GM21528 (cell line): ENCODE data around the gene UVSSA.
"Not testable (repeated sequence)": the region's sequence is repeated elsewhere in the genome, so short reads cannot be mapped to it uniquely, and the experiment has no call there.

Experiments used
- ATAC-seq: cut with Tn5 transposase; IDR thresholded peaks from one replicate; pipeline ENCODE4 v1.9.1; 2021; ENCODE audit warnings: mild to moderate bottlenecking, moderate library complexity; ENCODE audit not compliant: unreplicated experiment, low FRiP score

UVSSA gene

DNA sequence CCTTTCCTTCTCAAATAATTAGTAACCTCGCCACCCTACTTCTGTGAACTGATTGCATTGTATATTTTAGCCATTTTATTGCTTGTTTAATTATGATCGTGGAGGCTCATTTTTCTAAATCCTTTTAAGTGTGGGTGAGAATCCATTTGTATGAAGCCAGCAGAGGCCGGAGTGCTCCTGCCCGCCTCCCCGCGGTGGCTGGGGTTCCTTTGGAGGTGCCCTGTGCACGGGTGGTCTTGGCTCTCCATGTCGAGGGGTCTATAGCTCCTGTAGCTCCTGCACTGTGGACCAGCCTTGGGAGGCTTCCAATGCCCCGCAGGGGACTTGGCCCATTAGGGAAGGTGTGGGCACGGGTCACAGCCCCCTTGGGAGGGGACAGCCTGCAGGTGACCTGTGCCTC lies 15.0 kb downstream of the UVSSA start:
- ATAC-seq: no peak

DNA sequence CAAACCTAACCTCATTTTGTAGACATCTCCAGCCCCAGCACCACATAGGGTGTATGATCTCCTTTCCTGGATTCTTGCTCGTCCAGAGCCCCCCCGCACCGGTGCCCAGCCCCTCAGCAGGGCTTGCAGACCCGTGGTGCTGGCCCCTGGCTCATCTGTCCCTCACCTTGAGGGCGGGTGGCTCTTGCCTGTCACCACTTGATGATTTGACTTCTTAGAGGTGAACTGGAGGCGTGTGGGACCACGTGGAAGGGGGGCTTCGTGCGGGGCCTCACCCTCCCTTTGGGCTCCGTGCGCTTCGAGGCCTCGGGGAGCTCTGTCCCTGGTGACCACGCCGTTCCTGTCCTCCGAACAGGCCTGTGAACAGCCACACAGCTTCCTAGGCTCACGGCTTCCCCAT lies 15.5 kb downstream of the UVSSA start:
- no peak for ATAC-seq

DNA sequence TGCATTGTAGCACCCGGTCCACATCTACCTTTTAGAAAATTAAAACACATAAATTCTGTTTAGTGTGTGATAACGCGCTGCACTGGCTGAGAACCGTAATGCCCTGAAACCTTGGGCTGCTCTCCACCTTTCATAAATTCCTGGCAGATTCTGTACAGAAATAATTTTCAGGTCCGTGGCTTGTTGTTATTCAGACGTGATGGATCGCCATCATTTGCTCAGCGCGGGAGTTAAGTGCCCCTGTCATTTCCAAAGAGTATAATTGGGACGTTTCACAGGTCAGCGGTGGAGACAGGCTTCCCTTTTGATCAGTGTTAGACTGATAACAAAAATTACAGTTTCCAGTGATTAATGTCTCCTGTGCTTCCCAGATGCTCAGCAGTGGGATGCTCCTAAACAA lies 16.5 kb downstream of the UVSSA start:
- ATAC-seq: no peak

DNA sequence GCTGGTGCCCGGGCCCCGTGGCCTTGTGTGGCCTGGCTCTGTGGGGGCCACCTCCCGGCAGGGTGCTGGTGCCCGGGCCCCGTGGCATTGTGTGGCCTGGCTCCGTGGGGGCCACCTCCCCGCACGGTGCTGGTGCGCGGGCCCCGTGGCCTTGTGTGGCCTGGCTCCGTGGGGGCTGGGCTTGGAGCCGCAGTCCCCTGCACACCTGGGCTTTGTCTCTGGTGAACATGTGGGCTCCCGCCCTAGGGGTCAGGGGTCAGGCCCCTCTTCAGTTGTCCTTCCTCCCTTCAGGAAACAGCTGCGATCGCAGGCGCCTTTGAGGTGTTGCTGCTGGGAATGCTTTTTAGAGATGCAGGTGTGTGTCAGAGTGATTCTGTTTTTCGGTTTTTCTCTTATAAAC lies 17.2 kb downstream of the UVSSA start:
- ATAC-seq: no peak

DNA sequence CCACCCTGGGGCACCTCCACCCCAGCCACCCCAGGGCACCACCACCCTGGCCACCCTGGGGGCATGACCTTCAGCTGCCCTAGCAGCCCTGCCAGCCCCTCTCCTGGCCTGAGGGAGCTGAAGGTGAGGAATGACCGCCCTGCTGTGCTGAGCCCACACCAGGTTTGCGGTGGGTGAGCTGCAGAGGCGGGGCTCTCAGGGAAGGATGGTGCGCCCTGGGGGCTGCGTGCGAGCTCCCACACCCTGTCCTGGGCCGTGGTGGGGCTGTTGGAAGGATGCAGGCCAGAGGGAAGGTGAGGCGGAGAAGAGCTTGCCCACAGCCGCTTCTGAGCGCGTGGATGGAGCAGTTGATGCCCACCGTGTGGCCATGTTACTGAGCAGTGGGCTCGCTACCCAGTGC lies 17.7 kb downstream of the UVSSA start:
- ATAC-seq: no peak

DNA sequence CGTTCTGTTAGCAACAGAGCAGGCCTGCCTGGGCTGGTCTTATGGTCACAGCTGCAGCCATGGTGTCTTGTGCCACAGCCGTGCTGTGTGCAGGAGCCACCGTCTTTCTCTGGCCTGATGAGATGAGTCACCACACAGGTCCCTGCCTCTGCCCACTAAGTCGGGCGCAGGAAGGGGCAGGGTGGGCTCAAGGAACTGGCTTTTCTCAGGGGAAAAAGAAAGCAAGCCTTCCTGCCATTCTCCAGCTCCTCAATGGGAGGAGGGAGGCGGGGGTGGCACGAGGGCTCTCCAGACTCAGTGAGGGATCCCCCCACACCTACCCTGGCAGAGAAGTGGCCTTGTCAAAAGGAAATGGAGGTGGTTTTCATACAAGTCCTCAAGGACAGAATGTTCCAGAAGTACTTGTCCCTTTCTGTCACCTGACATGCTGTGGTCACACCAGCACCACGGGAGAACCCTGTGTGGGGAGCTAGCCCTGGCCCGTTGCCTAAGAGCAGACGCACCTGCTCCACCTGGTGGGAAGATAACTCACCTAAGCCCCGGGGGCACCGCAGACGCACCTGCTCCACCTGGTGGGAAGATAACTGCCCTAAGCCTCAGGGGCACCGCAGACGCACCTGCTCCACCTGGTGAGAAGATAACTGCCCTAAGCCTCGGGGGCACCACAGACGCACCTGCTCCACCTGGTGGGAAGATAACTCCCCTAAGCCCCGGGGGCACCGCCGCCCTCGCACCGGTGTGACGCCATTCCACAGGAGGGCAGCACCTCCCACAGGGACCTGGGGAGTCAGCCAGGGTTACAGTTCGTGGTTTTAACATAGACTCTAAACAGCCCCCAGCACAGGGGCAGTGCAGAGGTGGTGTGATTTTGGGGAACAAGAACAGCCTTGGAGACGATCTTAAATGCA lies 18.5 kb downstream of the UVSSA start:
- no peak for ATAC-seq

DNA sequence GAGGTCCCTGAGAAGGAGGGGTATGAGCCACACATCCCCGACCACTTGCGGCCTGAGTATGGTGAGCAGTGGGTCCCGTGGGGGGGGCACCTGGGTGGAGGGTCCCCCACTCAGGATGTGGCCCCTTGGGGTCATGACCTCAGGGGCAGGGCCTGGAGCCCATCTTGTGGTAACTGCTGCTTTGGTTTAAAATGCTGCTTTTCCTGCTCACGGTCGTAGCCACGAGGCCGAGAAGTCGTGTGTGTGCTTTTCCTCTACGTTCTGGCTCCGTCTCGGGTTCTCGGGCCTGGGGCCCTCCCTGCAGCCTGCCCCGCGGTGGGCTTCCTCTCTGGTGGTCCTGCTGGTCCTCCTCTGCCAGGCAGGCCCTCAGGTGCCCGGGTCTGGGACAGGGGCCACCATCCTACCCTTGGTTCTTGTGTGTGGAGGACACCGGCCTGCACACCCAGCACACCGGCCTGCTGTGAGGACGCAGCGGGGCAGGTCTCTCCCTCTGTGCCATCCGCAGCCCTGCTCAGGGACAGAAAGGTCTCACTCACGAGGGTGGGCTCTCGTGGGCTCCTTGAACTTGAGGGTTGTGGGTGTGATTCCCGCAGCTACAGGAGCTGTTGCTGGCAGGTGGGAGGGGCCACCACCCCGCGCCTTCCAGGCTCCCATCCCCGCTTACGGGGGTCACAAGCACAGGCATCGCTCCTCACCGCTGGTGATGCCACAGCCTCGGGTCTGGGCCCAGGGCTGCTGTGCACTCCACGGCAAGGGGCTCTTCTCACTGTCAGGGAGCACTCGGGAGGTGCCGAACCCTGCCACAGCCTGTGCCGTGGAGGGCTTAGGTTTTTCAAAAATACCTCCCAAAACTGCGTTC lies 19.6 kb downstream of the UVSSA start:
- no peak for ATAC-seq

DNA sequence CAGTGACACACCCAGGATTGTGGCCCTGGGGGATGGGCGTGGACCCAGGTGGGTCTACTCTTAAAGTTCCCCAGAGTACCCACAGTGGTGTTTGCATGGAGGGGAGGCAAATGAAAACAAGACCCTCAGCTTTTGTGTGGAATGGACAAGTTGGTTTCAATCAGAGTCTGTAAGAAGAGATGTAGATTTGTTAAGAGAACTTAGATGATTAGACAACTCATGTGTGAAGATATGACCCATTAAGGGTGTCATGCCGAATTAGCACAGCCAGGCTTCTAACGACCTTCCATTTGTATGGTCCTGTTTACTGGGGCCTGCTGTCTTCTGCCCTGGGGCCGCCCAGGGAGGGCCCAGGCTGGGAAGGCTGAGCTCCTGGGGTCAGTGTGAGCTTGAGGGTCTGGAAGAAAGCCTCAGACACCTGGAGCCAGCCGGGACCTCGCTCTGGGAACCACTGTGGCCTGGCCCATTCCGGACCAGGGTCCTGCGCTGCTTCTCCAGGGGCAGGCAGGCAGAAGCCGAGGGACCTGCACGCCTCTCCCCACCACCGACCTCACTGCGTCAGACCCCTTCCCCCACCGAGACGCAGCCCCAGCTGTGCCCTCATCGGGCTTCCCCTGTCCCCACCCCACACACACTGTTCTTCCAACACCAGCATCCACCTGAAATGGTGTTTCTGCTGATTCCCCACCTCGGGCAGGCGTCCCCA lies 20.4 kb downstream of the UVSSA start:
- no peak for ATAC-seq

DNA sequence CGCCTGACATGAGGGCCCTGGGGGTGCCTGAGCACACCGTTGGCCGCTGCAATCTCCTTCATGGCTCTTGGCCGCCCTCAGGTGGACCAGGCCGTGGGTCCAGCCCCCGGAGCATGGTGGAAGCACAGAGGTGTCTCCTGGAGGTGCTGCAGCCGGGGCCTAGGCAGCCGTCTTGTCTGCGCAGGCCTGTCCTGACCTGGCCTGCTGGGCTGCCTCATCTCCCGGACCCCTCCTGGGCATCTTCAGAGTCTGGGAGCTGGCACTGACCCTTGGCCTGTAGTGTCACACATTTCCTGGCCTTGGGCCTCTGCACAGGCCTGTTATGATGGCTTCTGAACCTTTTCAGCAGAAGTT lies 20.9 kb downstream of the UVSSA start:
- no peak for ATAC-seq

DNA sequence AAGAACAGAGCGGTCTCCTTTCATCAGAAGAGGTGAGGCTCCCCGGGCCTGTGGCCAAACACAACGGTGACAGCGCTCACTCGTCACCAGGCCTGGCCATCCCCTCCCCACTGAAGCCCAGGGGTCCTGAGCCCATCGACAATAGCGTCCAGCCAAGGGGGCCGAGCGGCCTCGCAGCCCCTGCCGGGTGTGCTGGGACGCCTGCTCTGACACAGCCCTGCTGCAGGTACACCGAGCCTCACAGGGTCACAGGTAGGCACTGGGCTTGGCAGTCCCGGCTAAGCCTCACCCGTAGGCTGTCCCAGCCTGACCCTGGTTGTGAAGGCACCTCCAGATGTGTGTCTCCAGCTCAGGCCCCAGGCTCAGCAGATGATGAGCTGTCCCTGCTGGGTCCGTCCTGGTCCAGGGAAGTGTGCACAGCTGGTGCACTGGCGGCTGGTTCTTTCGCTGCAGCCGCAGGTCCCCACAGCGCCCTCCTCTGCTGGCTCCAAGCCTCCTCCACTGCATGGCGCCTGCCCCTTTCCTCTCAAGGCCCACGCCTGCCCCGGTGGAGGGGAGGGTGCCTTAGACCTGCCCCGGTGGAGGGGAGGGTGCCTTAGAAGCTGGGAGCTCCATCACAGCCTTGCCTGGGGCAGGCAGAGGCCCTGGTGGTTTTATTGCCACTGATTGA lies 21.5 kb downstream of the UVSSA start:
- no peak for ATAC-seq

DNA sequence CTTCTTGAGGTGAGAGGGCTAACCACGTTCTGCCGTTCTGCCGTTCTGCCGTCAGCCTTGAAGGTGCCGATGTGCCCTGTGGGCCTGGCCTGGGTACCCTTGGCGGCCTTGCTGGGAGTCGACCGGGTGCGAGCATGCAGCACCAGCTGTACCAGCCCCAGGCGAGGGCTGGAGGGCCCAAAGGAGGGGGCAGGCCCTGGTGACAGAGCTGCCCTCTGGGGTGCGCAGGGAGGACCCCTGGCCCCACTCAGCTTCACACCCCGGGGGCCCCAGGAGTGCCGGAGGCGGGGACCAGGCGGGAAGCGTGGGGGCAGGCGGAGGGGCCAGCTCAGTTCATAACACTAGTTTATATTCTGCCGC lies 22.1 kb downstream of the UVSSA start:
- ATAC-seq: no peak

DNA sequence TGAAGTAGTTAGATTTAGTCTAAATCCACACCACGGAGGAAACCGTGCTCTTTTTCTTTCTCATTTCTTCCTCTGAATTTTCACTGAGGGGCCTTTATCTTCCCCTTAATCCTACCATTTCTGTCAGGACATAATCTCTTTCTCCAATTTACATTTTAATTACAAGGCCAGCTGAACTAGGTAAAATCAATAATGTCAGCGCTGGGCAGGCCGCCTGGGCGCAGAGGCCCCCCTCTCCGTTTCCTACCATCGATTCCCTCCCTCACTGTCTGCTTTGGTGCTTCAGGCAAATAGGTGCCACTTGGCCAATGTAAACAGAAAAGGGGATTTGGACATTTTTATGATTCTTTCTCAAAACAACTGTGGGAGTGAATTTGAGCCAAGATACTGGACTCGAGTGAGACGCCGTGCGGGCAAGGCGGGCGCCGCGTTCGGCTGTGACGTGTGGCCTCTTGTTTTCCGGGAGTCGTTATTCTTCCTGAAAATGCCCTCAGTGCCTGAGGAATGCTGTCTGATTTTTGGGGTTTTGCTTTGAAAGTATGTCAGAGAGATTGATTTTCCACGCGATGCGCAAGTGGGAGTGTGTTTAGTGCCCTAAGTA lies 22.6 kb downstream of the UVSSA start:
- ATAC-seq: no peak

DNA sequence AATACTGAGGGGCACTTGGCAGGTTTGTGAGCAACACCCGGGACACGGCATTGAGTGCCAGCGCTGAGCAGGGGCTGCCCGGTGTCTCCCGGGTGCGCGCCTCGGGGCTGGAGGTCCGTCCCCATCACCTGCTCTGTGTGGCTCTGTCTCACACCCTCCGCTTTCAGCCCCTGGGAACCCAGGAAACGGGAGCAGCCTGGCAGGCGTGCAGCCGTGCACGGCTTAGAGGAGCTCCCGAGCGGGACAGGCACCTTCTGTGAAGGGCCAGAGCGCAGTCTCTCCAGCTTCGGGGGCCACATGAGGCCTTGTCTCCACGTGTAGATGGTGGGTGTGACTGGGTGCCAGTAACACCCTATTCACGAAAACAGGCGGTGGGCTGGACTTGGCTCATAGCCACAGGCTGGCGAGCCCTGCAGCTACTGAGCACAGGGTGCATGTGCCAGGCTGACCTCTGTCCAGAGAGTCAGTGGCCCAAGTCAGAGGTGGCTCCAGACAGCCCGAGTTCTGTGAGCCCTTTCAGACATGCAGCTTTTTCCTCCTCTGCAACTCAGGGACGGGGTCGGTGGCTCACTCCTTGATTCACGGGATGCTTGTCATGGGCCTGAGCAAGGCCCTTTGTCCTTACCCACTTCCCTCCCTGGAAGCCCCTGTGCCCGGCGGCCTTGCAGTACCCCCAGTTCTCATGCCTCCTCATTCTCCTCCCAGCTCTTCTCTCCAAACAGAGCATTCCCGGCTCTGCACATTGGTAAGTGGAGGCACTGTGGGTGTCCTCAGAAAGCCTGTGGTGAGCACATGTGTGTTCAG lies 23.5 kb downstream of the UVSSA start:
- no peak for ATAC-seq

DNA sequence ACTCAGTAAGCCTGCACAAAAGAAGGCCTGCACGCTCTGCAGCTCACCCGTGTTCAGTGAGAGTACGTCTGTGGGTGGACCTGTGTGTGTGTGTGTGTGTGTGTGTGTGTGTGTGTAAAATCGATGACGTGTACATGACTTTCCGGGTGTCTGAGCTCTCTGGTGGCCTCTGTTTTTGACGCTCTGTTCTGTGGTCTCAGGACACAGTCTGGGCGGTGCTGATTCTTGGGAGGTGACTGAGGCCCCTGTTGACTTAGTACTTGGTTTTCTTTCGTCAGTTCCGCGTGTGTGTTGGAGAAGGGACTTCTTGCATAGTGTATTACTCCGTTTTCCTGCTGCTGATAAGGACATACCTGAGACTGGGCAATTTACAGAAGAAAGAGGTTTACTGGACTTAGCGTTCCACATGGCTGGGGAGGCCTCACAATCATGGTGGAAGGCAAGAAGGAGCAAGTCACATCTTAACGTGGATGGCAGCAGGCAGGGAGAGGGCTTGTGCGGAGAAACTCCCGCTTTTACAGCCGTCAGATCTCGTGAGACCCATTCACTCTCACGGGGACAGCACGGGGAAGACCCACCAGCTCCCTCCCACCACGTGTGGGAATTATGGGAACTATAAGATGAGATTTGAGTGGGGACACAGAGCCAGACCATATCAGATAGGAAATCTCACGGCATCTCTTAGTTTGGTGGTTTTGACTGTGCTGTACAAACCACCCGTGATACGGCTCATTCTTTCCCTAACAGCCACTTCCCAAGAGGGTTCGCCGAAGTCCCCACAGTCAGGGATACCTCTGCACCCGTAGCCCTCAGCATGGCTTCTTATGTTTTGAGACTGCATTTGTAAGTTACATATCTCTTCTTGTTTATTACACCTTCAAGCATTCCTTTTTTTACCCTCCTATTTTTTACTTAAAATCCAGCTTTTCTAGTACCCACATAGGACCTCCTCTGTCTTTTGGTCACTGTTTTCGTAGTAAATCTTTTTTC lies 24.5 kb downstream of the UVSSA start:
- ATAC-seq: no peak

DNA sequence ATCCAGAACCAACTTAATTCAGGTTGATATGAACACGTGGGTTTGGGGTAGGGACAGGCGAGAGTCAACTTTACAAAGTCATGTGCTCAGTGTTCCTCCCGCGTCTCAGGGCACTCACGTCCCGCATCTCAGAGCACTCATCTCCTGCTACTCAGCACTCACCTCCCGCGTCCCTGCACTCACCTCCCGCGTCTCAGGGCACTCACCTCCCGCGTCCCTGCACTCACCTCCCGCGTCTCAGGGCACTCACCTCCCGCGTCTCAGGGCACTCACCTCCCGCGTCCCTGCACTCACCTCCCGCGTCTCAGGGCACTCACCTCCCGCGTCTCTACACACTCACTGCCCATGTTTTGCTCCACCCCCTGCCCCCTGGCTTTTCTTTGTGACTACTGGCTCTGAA lies 25.6 kb downstream of the UVSSA start:
- ATAC-seq: not testable (repeated sequence)

DNA sequence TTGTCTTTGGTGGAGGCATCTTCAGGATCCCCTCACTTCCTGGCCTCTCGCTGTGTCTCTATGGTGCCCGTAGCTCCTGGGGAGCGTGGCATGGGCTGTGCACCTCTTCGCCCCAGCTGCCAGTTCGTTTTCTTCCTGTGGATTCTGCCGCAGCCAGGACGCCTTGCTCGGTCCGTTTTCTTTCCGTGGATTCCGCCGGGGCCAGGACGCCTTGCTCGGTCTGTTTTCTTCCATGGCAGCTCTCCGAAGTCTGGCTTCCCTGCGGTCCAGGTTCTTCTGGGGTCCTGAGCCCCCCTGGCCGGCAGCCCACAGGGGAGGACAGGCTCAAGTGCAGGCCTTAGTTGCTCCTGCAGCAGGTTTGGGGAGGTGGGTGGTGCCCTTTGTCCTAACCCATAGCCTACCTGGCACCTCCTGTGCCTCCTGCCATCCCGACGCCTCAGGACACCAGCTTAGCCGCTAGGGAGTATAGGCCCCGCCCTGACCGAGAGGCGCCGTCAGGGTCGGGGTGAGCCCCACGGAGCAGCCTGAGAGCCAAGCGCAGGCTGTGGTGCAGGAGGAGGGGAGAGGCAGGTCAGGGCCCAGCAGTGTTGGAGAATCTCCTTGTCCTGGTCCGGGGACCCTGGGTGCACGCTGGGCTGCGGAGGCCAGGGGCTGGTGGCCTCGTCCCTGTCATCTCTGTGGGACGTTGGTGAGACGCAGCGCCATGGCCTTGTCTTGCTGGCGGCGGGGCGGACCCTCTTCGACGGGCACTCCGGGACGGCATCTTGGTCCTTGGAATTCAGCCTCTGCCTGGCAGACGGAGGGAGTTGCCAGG lies 27.1 kb downstream of the UVSSA start:
- no peak for ATAC-seq

DNA sequence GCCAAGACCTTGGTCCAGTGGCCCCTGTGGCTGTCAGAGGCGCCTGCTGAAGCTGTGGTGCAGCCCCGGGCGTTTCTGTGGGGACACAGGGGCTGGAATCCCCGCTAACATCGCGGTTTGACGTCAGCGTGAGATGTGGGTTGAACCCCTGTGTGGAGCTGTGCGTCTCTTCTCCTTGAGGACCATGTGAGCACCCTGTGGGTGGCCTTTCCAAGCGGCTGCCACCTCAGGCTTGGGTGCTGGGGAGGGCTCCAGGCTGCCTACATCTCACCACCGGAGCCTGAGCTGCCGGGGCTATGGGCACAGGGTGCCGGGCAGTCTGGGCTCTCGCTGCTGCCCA lies 27.7 kb downstream of the UVSSA start:
- ATAC-seq: no peak
